GM20000 (cell line): ENCODE data around the gene CD96.

Experiments
- DNase-seq: peaks from one replicate; pipeline ENCODE4 v3.0.0; 2012; ENCODE audit warnings: low spot score
- TF ChIP-seq, protein P1 (sequence below): IDR thresholded peaks from 2 replicates; pipeline ENCODE4 v1.5.1; 2012; ENCODE audit warnings: mild to moderate bottlenecking, control low read depth; ENCODE audit errors: extremely low read depth, missing control alignments

The CD96 gene

GRCh38 chr3:111691293-111691909 is 149.4 kb downstream of the CD96 start:
- DNase-seq = no peak
- TF ChIP-seq, protein P1, sequence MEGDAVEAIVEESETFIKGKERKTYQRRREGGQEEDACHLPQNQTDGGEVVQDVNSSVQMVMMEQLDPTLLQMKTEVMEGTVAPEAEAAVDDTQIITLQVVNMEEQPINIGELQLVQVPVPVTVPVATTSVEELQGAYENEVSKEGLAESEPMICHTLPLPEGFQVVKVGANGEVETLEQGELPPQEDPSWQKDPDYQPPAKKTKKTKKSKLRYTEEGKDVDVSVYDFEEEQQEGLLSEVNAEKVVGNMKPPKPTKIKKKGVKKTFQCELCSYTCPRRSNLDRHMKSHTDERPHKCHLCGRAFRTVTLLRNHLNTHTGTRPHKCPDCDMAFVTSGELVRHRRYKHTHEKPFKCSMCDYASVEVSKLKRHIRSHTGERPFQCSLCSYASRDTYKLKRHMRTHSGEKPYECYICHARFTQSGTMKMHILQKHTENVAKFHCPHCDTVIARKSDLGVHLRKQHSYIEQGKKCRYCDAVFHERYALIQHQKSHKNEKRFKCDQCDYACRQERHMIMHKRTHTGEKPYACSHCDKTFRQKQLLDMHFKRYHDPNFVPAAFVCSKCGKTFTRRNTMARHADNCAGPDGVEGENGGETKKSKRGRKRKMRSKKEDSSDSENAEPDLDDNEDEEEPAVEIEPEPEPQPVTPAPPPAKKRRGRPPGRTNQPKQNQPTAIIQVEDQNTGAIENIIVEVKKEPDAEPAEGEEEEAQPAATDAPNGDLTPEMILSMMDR = peak; percentile 3

DNA sequence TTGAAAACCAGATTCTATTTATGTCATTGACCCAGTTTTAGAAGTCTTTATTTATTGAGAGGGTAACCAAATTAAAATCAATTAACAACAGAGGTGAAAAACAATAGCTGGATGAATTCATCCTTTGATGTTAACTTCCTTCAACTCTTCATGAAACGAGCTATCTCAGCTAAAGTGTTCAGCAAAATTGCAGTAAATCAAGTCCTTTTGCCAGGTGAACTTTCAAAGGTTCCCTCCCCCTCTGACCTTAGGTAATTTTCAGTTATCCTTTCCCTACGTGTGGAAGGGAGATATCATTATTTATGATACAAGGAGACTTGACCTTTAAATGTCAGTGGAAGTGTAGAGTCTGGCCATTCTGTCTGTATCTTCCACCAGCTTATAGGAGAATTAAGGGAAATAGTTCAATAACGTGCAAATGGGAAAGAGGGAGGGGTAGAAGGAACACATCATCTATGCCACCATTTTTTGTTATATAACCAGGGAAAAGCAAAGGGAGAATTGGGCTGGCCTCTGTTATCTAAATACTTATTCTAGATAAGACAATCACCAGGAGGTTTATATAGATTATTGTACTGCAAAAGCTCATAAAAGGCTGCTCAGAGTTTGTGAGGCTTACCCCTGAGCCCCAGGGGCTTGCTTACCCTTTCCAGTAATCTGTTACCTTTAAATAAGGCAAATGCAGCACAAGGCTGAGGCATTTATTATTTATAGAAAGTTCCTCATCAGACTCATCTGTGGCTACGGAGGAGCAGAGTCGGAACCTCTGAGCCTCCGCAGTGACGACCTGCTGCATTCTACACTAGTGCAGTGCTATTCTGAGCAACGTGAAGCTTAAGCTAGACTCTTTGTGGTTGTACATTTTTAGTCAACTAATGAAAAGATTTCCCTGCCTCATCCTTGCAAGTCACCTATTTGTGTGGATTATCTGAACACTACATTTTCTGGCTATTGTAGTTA is 150.9 kb downstream of the CD96 start:
- DNase-seq = no peak
- TF ChIP-seq, protein P1 = no peak

- DNase-seq = no peak
- TF ChIP-seq, protein P1 = no peak
These were observed 152.5 kb downstream of the CD96 start for GRCh38 chr3:111694471-111694870.

GRCh38 chr3:111695636-111696117 is 153.7 kb downstream of the CD96 start:
- TF ChIP-seq, protein P1 = no peak
- DNase-seq = no peak

DNA sequence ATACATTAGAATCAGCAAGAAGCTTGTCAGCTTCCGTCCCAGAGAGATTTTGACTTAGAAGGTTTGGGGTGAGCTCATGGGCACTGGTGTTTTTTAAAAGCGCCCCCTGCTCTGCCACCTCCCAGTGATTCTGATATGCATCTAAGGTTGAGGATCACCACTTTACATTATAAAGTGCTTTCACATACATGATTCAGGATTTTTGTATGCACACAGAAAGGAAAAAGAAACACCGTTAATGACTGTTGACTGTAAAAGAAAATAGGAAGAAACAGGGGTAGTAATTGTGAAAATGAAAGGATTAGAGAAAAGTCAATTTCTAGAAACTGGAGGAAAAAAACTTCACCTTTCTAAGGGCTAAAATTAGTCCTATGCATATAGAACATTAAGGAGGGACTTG is 158.1 kb downstream of the CD96 start:
- TF ChIP-seq, protein P1 = no peak
- DNase-seq = no peak

DNA sequence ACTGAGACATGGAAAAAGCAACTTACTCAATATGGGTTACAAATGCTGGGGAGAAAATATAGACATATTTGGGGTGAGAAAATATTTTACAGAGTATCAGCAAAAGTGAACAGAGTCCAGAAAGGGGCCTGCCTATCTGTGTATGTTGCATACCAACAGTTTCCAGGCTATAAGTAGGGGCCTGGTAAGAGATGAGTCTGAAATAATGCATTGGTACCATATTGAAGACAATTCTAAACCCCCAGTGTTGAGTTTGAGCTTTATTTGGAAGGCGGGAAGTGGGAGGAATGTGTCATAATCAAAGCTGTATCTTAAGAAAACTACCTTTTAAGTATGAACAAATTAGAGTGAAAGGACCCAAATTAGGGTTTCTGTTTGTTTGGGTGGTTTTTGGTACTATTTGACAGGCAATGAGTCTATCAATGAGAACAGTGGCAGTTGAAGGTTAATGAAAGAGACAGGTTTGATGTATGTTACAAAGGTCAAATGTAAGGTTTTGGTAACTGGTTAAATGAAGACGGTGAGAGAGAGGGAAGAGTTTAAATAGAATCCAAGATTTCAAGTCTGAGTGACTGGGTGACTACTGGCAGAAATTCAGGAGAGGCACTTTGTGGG is 159.4 kb downstream of the CD96 start:
- no peak for DNase-seq
- TF ChIP-seq, protein P1 = no peak
